Mesenteric fat pad (tissue), 1 donor: Measurements from ENCODE around the gene AMFR. TPM values are rescaled to one million over a fixed set of nuclear protein-coding genes. Genes with fewer than 3 reads are reported as not detected.

ENCODE experiments used
- DNase-seq: peaks from one replicate; pipeline ENCODE4 v3.0.0-alpha.2; 2020; ENCODE audit warnings: low spot score
- total RNA-seq: library from RNA; stranded (reverse); fragmentation: NEBNext Ultra II Directional; extraction: Animal tissue kit (Norgen Biotek cat#: 25700); gene quantifications from one replicate; pipeline ENCODE4 v1.2.1, GENCODE V29; 2021
- donor health status: DM: yes; HTN: yes; CAD: no.

AMFR gene
- total RNA-seq, 1 donor from 2014 or later: 113 TPM

DNA sequence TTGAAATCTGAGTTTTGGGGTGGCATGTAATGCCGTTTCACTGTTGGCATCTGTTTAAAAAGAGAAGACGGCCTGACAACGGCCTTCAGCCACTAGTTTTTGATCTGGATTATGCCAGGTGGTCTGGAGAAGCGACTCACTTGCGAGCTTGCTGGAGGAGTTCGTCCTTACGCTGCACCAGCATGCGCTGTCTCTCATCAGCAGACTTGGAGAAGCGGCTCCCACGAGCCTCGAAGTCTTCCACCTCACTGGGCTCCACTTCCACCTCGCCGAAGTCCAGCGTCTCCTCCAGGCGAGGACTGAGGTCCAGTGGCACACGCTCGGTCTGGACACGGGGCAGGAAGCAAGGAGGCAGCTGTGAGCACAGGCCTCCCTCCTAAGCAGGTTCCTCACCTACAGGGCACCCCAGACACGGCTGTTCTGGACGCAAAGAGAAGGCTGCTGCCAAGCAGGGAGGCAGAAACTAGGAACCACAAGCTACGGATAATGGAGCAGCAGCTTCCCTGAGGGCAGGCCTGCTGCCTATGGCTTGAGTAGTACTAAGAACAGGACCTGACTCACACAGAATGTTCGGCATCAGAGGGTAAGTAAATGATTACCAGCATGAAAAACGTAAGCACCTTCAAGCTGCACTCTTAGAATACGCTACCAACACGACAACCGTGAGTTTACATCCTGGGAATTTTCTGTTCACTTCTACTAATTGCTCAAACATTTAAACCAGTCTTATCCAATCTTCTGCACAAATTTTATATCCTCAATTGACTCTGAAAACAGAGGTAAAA lies 61.4 kb downstream of the AMFR start:
- DNase-seq: no peak

GRCh38 chr16:56363181-56363716 lies 62.1 kb downstream of the AMFR start:
- DNase-seq: no peak

- DNase-seq: peak; percentile 85
These were observed 62.6 kb downstream of the AMFR start for GRCh38 chr16:56362706-56363105.

DNA sequence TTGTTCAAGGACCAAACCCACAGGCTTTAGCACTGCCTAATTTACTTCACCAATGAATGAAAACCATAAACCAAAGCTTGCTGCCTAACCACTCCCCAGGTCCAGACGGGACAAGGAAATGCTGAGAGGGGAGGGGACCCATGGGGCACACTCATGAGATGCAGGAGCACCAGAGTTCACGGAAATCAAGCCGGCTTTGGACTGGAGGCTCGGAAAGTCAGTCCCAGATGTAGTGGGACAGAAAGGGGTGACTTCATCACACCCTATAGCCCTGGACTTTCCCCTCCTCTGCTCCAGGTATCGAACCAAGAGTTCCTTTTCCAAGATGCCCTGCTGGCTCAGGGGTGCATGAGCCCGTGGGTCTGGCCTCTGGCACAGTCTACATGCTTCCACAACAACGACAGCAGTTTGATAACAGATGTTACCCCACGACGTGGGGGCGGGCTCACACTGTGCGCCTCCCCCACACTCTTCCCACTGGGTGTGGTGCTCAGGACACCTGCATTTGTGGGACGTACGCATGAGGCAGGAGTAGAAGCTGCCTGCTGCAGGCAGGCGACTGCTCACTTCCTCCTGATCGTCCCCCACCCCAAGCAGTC lies 63.2 kb downstream of the AMFR start:
- DNase-seq: no peak

GRCh38 chr16:56360117-56361008 lies 65.0 kb downstream of the AMFR start:
- no peak for DNase-seq

GRCh38 chr16:56357765-56358322 lies 67.5 kb downstream of the AMFR start:
- peak; percentile 86 for DNase-seq

DNA sequence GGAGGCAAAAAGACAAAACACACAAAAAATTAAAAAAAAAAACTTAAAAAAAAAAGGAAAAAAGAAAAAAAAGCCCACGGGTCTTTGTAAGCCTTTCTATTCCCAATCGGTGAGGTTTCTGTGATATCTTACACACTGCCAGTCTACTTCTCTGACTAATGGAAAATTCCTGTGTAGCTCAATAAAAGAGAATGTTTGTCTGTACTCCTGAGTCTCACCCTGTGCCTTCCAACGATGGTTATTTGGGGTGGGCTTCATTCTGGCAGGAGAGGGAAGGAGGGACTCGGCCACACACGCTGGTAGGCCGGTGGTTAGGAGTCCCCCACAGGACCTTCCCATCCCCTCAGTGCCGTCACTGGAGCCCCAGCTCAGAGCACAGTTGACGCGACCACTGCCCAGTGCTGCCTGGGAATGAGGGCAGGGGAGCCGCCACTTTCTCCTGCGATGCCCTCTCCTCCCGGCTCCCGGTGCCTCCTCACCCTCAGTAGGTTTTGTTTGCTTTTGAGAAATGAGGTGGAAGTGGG lies 68.0 kb downstream of the AMFR start:
- peak; percentile 64 for DNase-seq

GRCh38 chr16:56356276-56357240 lies 68.8 kb downstream of the AMFR start:
- peak; percentile 93 for DNase-seq

- DNase-seq: peak; percentile 73
These were observed 69.5 kb downstream of the AMFR start for GRCh38 chr16:56355786-56356275.

- peak; percentile 85 for DNase-seq
These were observed 70.1 kb downstream of the AMFR start for GRCh38 chr16:56355221-56355620.

- peak; percentile 81 for DNase-seq
These were observed 70.6 kb downstream of the AMFR start for GRCh38 chr16:56354746-56355145.

- DNase-seq: peak; percentile 87
These were observed 71.3 kb downstream of the AMFR start for GRCh38 chr16:56354016-56354415.

DNA sequence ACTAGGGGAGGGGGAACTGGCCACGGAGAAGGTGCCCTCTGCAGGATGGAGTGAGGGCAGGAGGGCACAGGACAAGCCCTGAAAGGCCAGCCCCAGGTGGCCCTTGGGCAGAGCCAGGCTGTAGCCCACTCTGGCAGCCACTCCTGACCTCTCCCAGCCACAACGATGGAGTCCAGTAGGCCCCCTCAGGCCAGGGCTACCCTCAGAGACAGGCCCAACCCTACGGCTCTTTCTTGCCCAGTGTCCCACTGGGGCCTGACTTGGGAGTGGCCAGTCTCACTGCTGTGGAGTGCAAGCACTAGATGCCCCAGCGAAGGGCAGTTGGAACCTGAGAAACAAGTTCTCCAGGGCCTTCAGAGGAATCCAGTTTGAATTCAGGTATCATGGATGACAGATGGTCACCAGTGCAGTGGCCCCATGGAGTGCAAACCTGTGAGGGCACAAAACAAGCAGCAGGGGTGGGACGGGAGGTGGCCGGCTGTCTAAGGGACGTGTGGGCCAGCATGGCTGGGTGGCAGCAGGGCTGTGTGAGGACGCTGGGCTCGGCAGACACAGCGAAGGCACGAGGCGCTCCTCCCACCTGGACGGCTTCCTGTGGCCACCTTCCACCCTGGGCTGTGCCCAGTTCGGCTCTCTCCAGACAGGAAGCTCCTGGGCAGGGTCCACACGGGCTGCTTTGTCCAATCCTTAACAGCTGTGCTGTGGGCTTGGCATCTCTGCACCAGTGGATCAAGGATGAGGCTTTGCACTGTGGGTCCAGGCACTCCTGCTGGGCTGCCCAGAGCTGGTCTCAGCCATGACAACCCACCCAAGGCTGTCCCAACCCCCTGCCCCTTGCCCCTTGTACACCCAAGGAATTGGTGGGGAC lies 72.1 kb downstream of the AMFR start:
- peak; percentile 74 for DNase-seq

DNA sequence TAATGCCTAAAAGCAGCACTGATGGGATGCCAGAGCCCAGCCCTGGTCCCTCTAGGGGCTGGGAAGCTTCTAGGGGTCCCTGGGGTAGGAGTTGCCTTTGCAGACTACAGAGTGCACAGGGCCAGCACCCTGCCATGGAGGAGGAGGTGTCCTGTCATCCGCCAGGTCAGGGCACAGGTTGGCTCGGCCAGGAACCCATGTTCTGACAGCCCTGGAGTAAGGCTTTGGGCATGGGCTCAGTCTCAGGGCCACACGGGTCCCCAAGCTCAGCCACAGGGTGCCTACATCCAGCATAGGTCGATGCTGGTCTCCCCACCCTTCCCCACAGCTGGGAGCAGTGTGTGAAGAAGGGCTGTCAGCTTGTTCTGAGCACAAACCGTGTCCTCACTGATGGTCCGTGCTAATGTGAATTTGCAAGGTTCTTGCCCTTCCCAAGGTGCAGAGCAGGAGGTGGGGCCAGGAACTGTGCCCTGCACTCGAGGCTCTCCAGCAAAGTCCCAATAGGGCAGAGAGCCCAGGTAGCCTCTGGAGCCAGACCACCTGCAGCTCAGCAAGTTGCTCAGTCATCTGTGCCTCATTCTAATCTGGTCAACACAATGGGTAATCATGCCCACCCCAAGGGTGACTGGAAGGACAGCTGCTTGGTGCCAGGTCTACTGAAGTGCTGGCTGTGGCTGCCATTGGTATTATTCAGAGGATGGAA lies 72.8 kb downstream of the AMFR start:
- DNase-seq: peak; percentile 67

- DNase-seq: no peak
These were observed 73.9 kb downstream of the AMFR start for GRCh38 chr16:56351481-56351880.

GRCh38 chr16:56350491-56351405 lies 74.6 kb downstream of the AMFR start:
- no peak for DNase-seq

DNA sequence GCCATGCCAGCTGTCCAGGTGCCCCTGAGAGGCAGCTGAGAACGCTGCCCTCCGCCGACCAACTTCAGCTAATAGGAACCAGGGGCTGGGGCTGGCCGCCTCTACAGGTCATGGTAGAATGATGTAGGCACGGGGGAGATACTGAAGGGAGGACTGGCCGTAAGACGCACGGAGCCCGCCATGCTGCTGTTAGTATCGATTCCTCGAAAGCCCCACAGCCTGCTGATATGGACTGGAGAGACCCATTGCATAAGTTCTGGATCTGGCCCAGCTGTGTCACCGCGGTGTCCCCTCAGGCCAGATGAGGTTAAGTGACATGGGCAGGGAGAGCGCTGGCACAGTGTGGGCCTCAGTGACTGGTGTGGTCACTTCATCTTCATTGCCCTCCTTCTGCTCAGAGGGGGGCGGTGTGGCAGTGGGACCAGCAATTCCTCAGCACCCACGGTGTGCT lies 75.6 kb downstream of the AMFR start:
- no peak for DNase-seq
